Adrenal gland (tissue), 12 donors: ENCODE data around the gene IQGAP2. TPM values are rescaled to one million over a fixed set of nuclear protein-coding genes. Genes with fewer than 3 reads are reported as not detected.

Source experiments
- DNase-seq, 7 donors: peaks; one replicate each; pipeline ENCODE4 v3.0.0-alpha.2; 2019 to 2020
- H3K27ac ChIP-seq, 5 donors: fragments of 200-600 bp; sonication (generic) in 4 of 5; 1 replicate in 3 of 5; 2 replicates in 2 of 5; pipeline versions ENCODE4 v1.5.1 to v1.8.0; 2016 to 2020; ENCODE audit warnings: mild to moderate bottlenecking in 1 of 5
- H3K27me3 ChIP-seq: fragments of 200-600 bp; 2 replicates; pipeline ENCODE4 v1.8.0; 2021
- H3K36me3 ChIP-seq, 2 donors: fragments of 200-600 bp; replicated peaks in 1 of 2; 1 replicate in 1 of 2; 2 replicates in 1 of 2; pipeline versions ENCODE4 v1.5.1 to v1.8.0; 2018 to 2022
- H3K4me1 ChIP-seq, 2 donors: fragments of 200-600 bp; replicated peaks in 1 of 2; 1 replicate in 1 of 2; 2 replicates in 1 of 2; pipeline versions ENCODE4 v1.5.1 to v1.8.0; 2018 to 2021
- H3K4me3 ChIP-seq, 4 donors: fragments of 200-600 bp; sonication (generic) in 3 of 4; one replicate each; pipeline ENCODE4 v1.5.1; 2016 to 2018
- H3K9me3 ChIP-seq, 3 donors: fragments of 200-600 bp; sonication (generic) in 1 of 3; replicated peaks in 1 of 3; 1 replicate in 2 of 3; 2 replicates in 1 of 3; pipeline versions ENCODE4 v1.5.1 to v1.8.0; 2016 to 2021
- POLR2A ChIP-seq, 2 donors: fragments of 450-650 bp; IDR thresholded peaks; one replicate each; pipeline ENCODE4 v1.6.1; 2017; ENCODE audit warnings: antibody characterized with exemption in 2 of 2, mild to moderate bottlenecking in 2 of 2, moderate library complexity in 1 of 2
- WGBS, 4 donors: extraction: QIAGEN DNeasy Blood & Tissue Kit in 2 of 4; methylation state at CpG; one replicate each; pipeline versions ENCODE4 v1.1.5 to v1.1.7; 2013 to 2017; 5-methylcytosine and 5-hydroxymethylcytosine counted together
- intact Hi-C, 2 donors: fragments of 100-400 bp; cut with DNase I; formaldehyde crosslinking; loops; one replicate each; pipeline versions ENCODE4 v1.14.1 to v1.15.0; 2022 to 2023
- polyA plus RNA-seq, 3 donors: library from polyadenylated mRNA; stranded (reverse); fragments of 200-250 nt in 2 of 3; fragments of 350-450 nt in 1 of 3; fragmentation: Illumina TruSeq in 1 of 3; extraction: RNeasy Lipid Tissue Mini Kit (QIAGEN cat#74804) in 1 of 3; gene quantifications; one replicate each; pipeline ENCODE4 v1.2.3, GENCODE V29; 2013 to 2014
- total RNA-seq, 9 donors: library from RNA; depleted of rRNA in 4 of 9; stranded (reverse); fragments of >200 nt in 4 of 9; fragments of 120-200 nt in 1 of 9; fragmentation: NEBNext Ultra II Directional in 1 of 9; extraction: Animal tissue kit (Norgen Biotek cat#: 25700) in 1 of 9; gene quantifications; one replicate each; pipeline versions ENCODE4 v1.1.0 to v1.2.4, GENCODE V29; 2013 to 2023
- TF ChIP-seq, protein P1 (sequence below), 6 experiments: fragments of 450-650 bp in 4 of 6; fragments of 200-600 bp in 2 of 6; sonication (generic) in 1 of 6; IDR thresholded peaks; 1 replicate in 5 of 6; 2 replicates in 1 of 6; pipeline versions ENCODE4 v1.5.1 to v1.8.0; 2016 to 2021; ENCODE audit warnings: antibody characterized with exemption in 6 of 6, mild to moderate bottlenecking in 2 of 6, moderate library complexity in 1 of 6
- donor health status: healthy with polysubstance abuse.
- donor health status: Bipolar disorder and iron deficiency.
- donor health status: DM: yes; HTN: yes; CAD: no.
- donor health status: DM: no; HTN: no; CAD: no.
- donor health status: DM: no; HTN: no; CAD: no.
- donor health status: DM: yes; HTN: yes; CAD: no.

The IQGAP2 gene
- total and polyA plus RNA-seq, 12 donors, result 14.9 to 77.3 (median 36.1) TPM

DNA sequence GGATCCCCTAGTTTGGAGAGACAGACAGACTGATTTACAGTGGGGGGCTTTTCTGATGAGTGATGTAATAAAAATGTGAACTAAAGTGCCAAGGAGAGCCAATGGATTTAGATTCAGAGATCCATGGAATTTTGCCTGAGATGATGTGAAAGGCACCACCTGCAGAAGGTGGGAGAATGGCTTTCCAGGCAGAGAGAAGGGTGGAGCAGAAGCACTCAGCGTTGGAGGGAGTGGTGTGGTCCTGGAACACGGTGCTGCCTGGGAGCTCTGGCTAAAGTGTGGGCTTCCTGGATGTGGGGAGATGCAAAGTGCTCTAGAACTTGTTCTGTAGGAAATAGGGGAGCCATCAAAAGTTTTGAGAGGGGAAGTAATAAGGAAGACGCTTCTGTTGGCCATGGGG, 57.0 kb downstream of the IQGAP2 start:
- Histone ChIP-seq H3K4me1 (peaks cover 7 to 19% of the 10 kb centered on the region in 2 donors), H3K36me3 (peaks cover 0 to 4% of the 10 kb centered on the region in 2 donors), H3K27ac (no peak overlapping the region), H3K27me3 (no peaks in the 10 kb centered on the region), H3K9me3 (peaks cover 0 to 10% (median 0%) of the 10 kb centered on the region in 3 donors), H3K4me3 (no peak overlapping the region)
- no peak for DNase-seq
- WGBS, 4 donors, result 90 to 93% (median 92%) methylated on average over 3 of the region's 3 CpGs
- TF ChIP-seq, protein P1, sequence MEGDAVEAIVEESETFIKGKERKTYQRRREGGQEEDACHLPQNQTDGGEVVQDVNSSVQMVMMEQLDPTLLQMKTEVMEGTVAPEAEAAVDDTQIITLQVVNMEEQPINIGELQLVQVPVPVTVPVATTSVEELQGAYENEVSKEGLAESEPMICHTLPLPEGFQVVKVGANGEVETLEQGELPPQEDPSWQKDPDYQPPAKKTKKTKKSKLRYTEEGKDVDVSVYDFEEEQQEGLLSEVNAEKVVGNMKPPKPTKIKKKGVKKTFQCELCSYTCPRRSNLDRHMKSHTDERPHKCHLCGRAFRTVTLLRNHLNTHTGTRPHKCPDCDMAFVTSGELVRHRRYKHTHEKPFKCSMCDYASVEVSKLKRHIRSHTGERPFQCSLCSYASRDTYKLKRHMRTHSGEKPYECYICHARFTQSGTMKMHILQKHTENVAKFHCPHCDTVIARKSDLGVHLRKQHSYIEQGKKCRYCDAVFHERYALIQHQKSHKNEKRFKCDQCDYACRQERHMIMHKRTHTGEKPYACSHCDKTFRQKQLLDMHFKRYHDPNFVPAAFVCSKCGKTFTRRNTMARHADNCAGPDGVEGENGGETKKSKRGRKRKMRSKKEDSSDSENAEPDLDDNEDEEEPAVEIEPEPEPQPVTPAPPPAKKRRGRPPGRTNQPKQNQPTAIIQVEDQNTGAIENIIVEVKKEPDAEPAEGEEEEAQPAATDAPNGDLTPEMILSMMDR (IDR thresholded peaks at IDR 0.05), result no peak
- TF ChIP-seq POLR2A (IDR thresholded peaks at IDR 0.05), result no peak
- intact Hi-C loops, result no loop called here

DNA sequence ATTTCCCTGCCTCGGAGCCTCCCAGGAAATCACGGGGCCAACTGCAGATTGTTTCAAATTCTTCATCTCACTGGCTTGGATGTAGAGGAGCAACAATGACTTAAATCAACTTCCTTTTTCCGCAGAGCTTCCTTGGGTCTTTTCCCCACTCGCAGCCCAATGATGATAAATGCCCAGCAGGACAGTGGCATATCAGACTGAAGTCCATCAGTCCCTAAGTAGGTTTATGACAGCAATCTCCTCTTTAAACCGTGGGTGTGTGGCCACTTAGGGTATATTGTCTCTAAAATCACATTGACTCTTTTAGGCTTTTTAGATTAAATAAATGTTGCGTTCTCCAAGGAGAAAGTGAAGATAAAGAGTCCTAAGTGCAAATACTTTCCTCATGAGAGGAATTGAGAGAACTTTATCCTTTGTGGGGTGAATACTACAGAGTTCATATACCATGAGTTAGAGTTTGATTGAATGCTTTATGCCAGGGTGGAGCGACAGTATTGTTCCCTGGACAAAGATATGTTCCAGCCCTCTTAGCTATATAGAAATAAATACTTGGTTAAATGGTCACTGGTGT, 59.1 kb downstream of the IQGAP2 start:
- Histone ChIP-seq H3K9me3 (peaks cover 0 to 10% (median 0%) of the 10 kb centered on the region in 3 donors), H3K4me1 (peaks cover 0 to 6% of the 10 kb centered on the region in 2 donors), H3K27ac (no peak overlapping the region), H3K27me3 (no peaks in the 10 kb centered on the region), H3K36me3 (peaks cover 0 to 4% of the 10 kb centered on the region in 2 donors), H3K4me3 (no peak overlapping the region)
- intact Hi-C loops, result no loop called here
- no peak for DNase-seq
- TF ChIP-seq, protein P1 (IDR thresholded peaks at IDR 0.05), result no peak
- no peak for TF ChIP-seq POLR2A (IDR thresholded peaks at IDR 0.05)
- 74 to 83% (median 80%) methylated on average over 7 of the region's 7 CpGs for WGBS, 4 donors

DNA sequence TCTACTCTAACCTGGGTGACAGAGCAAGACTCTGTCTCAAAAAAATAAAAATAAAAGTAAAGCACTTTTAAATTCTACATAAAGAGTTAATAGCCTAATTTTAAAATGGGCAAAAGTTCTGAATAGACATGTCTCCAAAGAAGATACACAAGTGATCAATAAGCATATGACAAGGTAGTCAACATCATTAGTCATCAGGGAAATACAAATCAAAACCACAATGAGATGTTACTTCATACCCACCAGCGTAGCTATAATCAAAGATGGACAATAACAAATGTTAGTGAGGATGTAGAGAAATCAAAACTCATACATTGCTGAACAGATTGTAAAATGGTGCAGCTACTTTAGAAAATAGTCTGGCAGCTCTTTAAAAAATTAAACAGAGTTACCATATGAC, 64.1 kb downstream of the IQGAP2 start:
- Histone ChIP-seq H3K36me3 (peaks cover 0 to 3% of the 10 kb centered on the region in 2 donors), H3K4me3 (no peak overlapping the region), H3K4me1 (peaks cover 0 to 3% of the 10 kb centered on the region in 2 donors), H3K9me3 (peaks cover 0 to 10% (median 0%) of the 10 kb centered on the region in 3 donors), H3K27me3 (no peaks in the 10 kb centered on the region), H3K27ac (no peak overlapping the region)
- TF ChIP-seq, protein P1 (IDR thresholded peaks at IDR 0.05), result no peak
- no peak for TF ChIP-seq POLR2A (IDR thresholded peaks at IDR 0.05)
- intact Hi-C loops, result no loop called here
- DNase-seq, result no peak
- WGBS, 4 donors, result 83 to 94% (median 88%) methylated on average over 1 of the region's 1 CpG

DNA sequence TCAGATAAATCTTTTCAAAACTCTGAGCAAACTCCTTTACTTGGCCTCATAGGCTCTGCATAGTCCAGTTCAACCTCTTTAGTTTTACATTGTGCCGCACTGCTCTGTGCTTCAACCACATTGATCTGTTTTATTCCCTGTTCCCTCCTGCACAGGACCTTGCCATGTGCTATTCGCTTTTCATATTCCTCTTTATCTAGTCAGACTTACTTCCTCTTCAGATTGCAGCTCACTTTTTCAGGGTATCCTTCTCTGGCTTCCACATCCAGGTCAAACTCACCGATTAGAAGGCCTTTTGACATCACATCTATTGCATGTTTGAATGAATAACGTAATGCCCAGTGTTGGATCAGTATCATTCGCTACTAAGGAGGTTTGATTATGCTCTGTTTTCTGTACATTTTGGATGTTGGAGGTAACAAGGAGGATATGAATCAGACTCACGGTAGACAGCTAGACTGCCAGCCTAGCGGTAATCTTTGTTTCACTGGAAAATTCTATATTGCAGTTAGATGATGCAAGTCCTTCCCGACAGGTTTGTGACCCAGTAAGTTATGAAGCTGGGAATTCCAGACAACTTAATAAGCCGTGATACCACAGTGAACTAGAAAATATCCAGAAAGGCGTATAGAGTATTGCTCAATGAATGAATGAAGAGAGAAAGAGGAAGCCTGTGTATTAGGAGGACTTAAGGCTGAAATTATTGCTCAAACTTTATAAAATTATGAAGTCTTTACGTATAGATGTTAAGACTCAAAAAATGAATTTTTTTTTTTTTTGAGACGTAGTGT, 65.7 kb downstream of the IQGAP2 start:
- WGBS, 4 donors, result 82 to 92% (median 85%) methylated on average over 12 of the region's 12 CpGs
- Histone ChIP-seq H3K36me3 (no peaks in the 10 kb centered on the region), H3K4me1 (peaks cover 0 to 3% of the 10 kb centered on the region in 2 donors), H3K27ac (no peak overlapping the region), H3K27me3 (no peaks in the 10 kb centered on the region), H3K4me3 (no peak overlapping the region), H3K9me3 (peaks cover 0 to 10% (median 0%) of the 10 kb centered on the region in 3 donors)
- TF ChIP-seq POLR2A (IDR thresholded peaks at IDR 0.05), result no peak
- TF ChIP-seq, protein P1 (IDR thresholded peaks at IDR 0.05), result no peak
- intact Hi-C loops, result no loop called here
- no peak for DNase-seq
